HEK293T (cell line): ENCODE results near the gene PRKCA.

Experiments
- CTCF ChIA-PET: fragments of 350-600 bp; formaldehyde crosslinking; extraction: SDS; loops from one replicate; lab custom pipeline; 2021; ENCODE audit warnings: antibody characterized with exemption, inconsistent platforms; lab: Yijun Ruan, JAX
- POLR2A ChIA-PET: fragments of 350-600 bp; formaldehyde crosslinking; extraction: SDS; loops from one replicate; lab custom pipeline; 2020; ENCODE audit warnings: antibody characterized with exemption, inconsistent platforms; lab: Yijun Ruan, JAX
- DNase-seq: peaks from one replicate; pipeline ENCODE4 v3.0.0; 2012; ENCODE audit warnings: mixed read lengths; ENCODE audit errors: extremely low spot score
- ARNT ChIP-seq: fragments of 450-650 bp; IDR thresholded peaks from 2 replicates; pipeline ENCODE4 v1.6.1; 2017; ENCODE audit warnings: mild to moderate bottlenecking
- BHLHE40 ChIP-seq: fragments of 450-650 bp; IDR thresholded peaks from 2 replicates; pipeline ENCODE4 v1.6.1; 2016; ENCODE audit warnings: mild to moderate bottlenecking, moderate library complexity, borderline replicate concordance
- CTBP1 ChIP-seq: fragments of 450-650 bp; IDR thresholded peaks from 2 replicates; pipeline ENCODE4 v1.6.1; 2016; ENCODE audit warnings: borderline replicate concordance
- ELF4 ChIP-seq: fragments of 450-650 bp; IDR thresholded peaks from 2 replicates; pipeline ENCODE4 v1.6.1; 2017; ENCODE audit warnings: antibody characterized with exemption
- FOXA1 ChIP-seq: fragments of 450-650 bp; IDR thresholded peaks from 2 replicates; pipeline ENCODE4 v1.6.1; 2016; ENCODE audit warnings: mild to moderate bottlenecking
- FOXK2 ChIP-seq: fragments of 450-650 bp; IDR thresholded peaks from 2 replicates; pipeline ENCODE4 v1.6.1; 2016; ENCODE audit warnings: mild to moderate bottlenecking
- FOXM1 ChIP-seq: fragments of 450-650 bp; IDR thresholded peaks from 2 replicates; pipeline ENCODE4 v1.6.1; 2017; ENCODE audit warnings: mild to moderate bottlenecking, borderline replicate concordance
- HDGF ChIP-seq: fragments of 450-650 bp; IDR thresholded peaks from 2 replicates; pipeline ENCODE4 v1.6.1; 2017; ENCODE audit warnings: antibody characterized with exemption, borderline replicate concordance
- L3MBTL2 ChIP-seq: fragments of 450-650 bp; conservative IDR thresholded peaks from 2 replicates; pipeline ENCODE4 v1.6.1; 2016; ENCODE audit warnings: mild to moderate bottlenecking
- LEF1 ChIP-seq: fragments of 450-650 bp; IDR thresholded peaks from 2 replicates; pipeline ENCODE4 v1.6.1; 2017; ENCODE audit warnings: mild to moderate bottlenecking, borderline replicate concordance
- NFRKB ChIP-seq: fragments of 450-650 bp; IDR thresholded peaks from 2 replicates; pipeline ENCODE4 v1.6.1; 2016; ENCODE audit warnings: mild to moderate bottlenecking, moderate library complexity
- SP1 ChIP-seq: fragments of 450-650 bp; IDR thresholded peaks from 2 replicates; pipeline ENCODE4 v1.6.1; 2017
- SUZ12 ChIP-seq: fragments of 450-650 bp; IDR thresholded peaks from 2 replicates; pipeline ENCODE4 v1.6.1; 2016; ENCODE audit warnings: mild to moderate bottlenecking
- TARDBP ChIP-seq: fragments of 450-650 bp; IDR thresholded peaks from 2 replicates; pipeline ENCODE4 v1.6.1; 2016
- ZNF384 ChIP-seq: fragments of 450-650 bp; IDR thresholded peaks from 2 replicates; pipeline ENCODE4 v1.6.1; 2016
- TF ChIP-seq, protein P1 (sequence below): fragments of 450-650 bp; IDR thresholded peaks from 2 replicates; pipeline ENCODE4 v1.6.1; 2016

The PRKCA gene

DNA sequence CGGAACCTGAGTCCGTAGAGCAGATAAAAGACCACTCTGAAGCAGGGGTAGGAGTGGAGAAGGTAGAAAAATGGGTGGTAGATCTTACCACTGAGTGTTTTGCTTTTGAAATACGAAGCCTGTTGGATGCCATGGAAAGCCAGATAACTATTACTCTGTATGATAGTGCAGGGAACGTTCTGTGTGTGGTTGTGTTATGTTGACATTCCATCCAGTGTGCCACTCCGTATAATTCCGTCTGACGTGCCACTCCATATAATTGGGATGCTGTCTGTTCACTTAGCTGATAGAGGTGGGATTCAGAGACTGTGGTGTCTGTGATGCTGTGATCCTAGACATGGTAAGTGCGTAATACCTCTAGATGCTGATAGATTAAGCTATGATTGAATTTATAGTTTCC lies 269.3 kb downstream of the PRKCA start:
- ChIA-PET CTCF (no interaction called here), POLR2A (no interaction called here)
- no peak for DNase-seq
- TF ChIP-seq CTBP1 (no peak), ZNF384 (no peak), SP1 (no peak), LEF1 (no peak), BHLHE40 (no peak), FOXA1 (no peak)

DNA sequence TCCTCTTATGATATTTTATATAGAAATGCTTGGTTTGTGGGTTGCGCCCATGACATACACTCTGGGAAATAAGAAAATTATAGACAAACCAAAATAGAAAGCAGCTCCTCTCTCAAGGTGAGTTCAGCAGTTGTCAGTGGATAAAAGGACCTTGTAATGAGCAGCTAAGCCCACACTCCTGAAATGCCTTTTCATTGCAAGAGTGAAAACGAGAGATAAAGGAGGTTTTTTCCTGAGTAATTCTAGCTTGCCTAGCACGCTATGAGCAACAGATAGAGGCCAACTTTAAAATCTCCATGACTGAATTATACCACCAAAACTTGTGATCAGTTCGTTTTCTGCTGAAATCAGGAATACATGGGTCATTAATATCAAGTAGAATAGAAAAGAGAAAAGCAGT lies 270.7 kb downstream of the PRKCA start:
- CTCF ChIA-PET = interaction anchor here (0.6 kb wide), 1 partner anchor 34 kb away, joined by 3 read pairs; no protein-coding TSS in a partner anchor
- POLR2A ChIA-PET = no interaction called here
- TF ChIP-seq CTBP1 (no peak), ZNF384 (no peak), ARNT (no peak), HDGF (no peak), TARDBP (no peak), LEF1 (no peak), SUZ12 (no peak), FOXA1 (no peak), ELF4 (no peak), FOXK2 (no peak)
- TF ChIP-seq, protein P1, sequence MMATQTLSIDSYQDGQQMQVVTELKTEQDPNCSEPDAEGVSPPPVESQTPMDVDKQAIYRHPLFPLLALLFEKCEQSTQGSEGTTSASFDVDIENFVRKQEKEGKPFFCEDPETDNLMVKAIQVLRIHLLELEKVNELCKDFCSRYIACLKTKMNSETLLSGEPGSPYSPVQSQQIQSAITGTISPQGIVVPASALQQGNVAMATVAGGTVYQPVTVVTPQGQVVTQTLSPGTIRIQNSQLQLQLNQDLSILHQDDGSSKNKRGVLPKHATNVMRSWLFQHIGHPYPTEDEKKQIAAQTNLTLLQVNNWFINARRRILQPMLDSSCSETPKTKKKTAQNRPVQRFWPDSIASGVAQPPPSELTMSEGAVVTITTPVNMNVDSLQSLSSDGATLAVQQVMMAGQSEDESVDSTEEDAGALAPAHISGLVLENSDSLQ = no peak
- DNase-seq = no peak

DNA sequence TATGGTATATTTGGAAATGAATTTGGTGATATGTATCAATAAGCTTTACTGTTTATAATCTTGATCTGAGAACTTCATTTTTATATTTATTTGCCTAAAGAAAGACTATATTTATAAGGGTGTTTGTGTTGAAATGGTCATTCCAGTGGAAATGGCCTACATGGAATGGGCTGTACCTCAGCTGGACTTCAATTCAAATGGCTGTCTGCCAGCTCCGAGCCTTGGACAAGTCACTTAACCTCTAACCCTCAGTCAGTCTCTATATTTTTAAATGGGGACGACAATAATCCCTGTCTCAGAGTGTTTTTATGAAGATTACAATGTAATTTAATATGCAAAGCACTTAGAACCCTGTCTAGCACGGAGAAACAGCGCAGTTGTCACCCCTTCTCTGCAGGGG lies 271.7 kb downstream of the PRKCA start:
- no peak for DNase-seq
- ChIA-PET CTCF (no interaction called here), POLR2A (no interaction called here)
- TF ChIP-seq CTBP1 (no peak), ELF4 (no peak)

DNA sequence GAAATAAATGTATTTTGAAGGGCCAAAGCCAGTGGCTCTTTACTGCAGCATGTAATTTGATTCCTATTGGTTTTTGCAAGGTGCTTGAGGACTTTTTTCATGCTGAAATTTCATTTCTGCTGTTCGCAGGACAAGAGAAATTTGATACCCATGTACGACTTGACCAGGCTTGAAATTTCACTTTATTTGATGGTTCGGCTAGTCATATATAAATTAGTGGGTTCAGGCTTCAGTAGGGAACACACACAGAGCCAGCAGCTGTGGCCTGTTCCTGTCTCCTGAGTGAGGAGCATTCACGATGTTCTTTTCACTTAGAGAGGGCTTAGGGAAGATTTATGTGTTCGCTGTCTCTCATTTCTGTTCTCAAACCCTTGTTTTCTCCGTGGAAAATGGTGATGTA lies 274.1 kb downstream of the PRKCA start:
- TF ChIP-seq, protein P1 = peak; percentile 39; the same call in 1 of the 2 replicates
- no peak for TF ChIP-seq NFRKB
- ChIA-PET CTCF (no interaction called here), POLR2A (no interaction called here)
- no peak for DNase-seq

DNA sequence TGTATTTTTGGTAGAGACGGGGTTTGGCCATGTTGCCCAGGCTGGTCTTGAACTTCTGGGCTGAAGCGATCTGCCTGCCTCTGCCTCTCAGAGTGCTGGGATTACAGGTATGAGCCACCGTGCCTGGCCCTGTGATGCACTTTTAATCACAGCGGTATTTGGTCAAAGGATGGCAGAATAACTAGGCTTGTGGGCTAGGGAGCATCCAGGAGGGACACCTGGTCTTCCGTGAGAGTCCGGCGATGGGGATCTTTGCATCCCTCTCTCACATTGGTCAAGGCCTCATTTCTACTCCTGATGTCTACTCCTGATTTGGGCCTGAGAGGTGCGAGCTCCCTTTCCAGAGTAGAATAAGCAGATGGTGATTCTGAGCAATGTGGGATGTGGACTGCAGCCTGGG lies 274.6 kb downstream of the PRKCA start:
- ChIA-PET CTCF (no interaction called here), POLR2A (no interaction called here)
- DNase-seq = no peak
- TF ChIP-seq FOXK2 (no peak), LEF1 (no peak), ARNT (no peak), BHLHE40 (no peak), L3MBTL2 (no peak), SP1 (no peak), FOXM1 (no peak), CTBP1 (no peak), ELF4 (no peak), SUZ12 (no peak), NFRKB (no peak), TARDBP (no peak), ZNF384 (no peak), HDGF (no peak), FOXA1 (no peak)
- TF ChIP-seq, protein P1 = no peak

DNA sequence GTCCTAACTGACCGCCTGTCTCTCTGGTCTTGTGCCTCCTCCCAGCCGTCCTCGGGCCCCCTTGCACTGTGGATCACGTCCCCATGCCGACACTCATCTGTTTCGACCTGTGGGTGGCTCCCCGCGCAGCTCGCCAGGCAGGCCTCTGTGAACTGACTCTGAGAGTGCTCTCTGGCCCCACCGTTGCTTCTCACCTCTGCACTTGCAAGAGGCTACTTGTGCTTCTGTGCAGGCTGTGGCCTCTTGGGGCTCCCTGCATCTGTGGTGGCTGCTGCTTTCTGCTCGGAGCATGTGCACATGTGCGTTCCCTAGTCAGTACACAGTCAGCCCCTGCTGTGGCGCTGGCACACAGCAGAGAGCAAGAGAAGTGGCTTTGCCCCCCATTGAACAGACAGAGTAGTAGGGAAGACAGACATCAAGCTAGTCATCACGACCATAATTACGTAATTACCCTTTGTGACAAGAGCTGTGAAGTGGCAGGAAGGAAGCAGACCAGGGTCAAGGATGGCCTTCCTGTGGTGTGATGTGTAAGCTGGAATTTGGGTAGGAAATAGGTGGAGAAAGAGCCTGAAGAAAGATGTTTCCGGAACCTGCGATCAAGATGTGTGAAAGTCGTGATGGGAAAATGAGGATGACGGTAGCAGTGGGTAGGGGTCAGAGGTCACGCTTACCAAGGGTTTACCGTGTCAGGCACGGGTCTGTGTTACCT lies 276.5 kb downstream of the PRKCA start:
- POLR2A ChIA-PET = no interaction called here
- CTCF ChIA-PET = no interaction called here
- no peak for TF ChIP-seq NFRKB
- TF ChIP-seq TARDBP = no peak
- TF ChIP-seq SUZ12 = no peak
- no peak for TF ChIP-seq CTBP1
- TF ChIP-seq FOXM1 = no peak
- no peak for TF ChIP-seq HDGF
- no peak for TF ChIP-seq BHLHE40
- TF ChIP-seq, protein P1 = no peak
- no peak for TF ChIP-seq ZNF384
- TF ChIP-seq FOXK2 = no peak
- TF ChIP-seq LEF1 = no peak
- no peak for TF ChIP-seq ELF4
- TF ChIP-seq FOXA1 = no peak
- TF ChIP-seq ARNT = no peak
- TF ChIP-seq SP1 = no peak
- no peak for TF ChIP-seq L3MBTL2
- no peak for DNase-seq
